HepG2 (cell line): ENCODE results near the gene EIF6. TPM values are rescaled to one million over a fixed set of nuclear protein-coding genes. Genes with fewer than 3 reads are reported as not detected.

Experiments
- ATF1 ChIP-seq: IDR thresholded peaks from 2 replicates; pipeline ENCODE4 v1.6.1; 2016; ENCODE audit warnings: mild to moderate bottlenecking, control low read depth
- GPN1 ChIP-seq: sonication (generic); formaldehyde crosslinking; IDR thresholded peaks from 2 replicates; pipeline ENCODE4 v1.5.1; 2020; ENCODE audit warnings: missing genetic modification reagents, borderline replicate concordance
- HNF1A ChIP-seq, 2 experiments: sonication (generic) in 1 of 2; formaldehyde crosslinking in 1 of 2; IDR thresholded peaks; 2 replicates each; pipeline versions ENCODE4 v1.4.0 to v1.6.1; 2016 to 2020; ENCODE audit warnings: borderline replicate concordance in 1 of 2, low read depth in 1 of 2, mild to moderate bottlenecking in 1 of 2, missing genetic modification reagents in 1 of 2
- IKZF5 ChIP-seq: IDR thresholded peaks from 2 replicates; pipeline ENCODE4 v1.6.1; 2018; ENCODE audit warnings: missing genetic modification reagents, mild to moderate bottlenecking, missing compliant biosample characterization
- ISX ChIP-seq: sonication (generic); formaldehyde crosslinking; conservative IDR thresholded peaks from 2 replicates; pipeline ENCODE4 v1.5.0; 2020; ENCODE audit warnings: missing genetic modification reagents
- MAF1 ChIP-seq: sonication (generic); formaldehyde crosslinking; IDR thresholded peaks from 2 replicates; pipeline ENCODE4 v1.5.0; 2020; ENCODE audit warnings: missing genetic modification reagents, borderline replicate concordance
- MTF1 ChIP-seq: sonication (generic); formaldehyde crosslinking; IDR thresholded peaks from 2 replicates; pipeline ENCODE4 v1.5.0; 2020; ENCODE audit warnings: missing genetic modification reagents
- NAIF1 ChIP-seq: sonication (generic); formaldehyde crosslinking; IDR thresholded peaks from 2 replicates; pipeline ENCODE4 v1.5.0; 2020; ENCODE audit warnings: mild to moderate bottlenecking, missing genetic modification reagents, borderline replicate concordance
- NR2F2 ChIP-seq: IDR thresholded peaks from 2 replicates; pipeline ENCODE4 v1.6.1; 2012; ENCODE audit warnings: low read depth, inconsistent platforms, borderline replicate concordance
- PAXIP1 ChIP-seq: sonication (generic); formaldehyde crosslinking; conservative IDR thresholded peaks from 2 replicates; pipeline ENCODE4 v1.4.0; 2020; ENCODE audit warnings: mild to moderate bottlenecking, missing genetic modification reagents, moderate library complexity
- POGZ ChIP-seq: sonication (generic); formaldehyde crosslinking; IDR thresholded peaks from 2 replicates; pipeline ENCODE4 v1.4.0; 2020; ENCODE audit warnings: mild to moderate bottlenecking, missing genetic modification reagents
- RARA ChIP-seq: IDR thresholded peaks from 2 replicates; pipeline ENCODE4 v1.6.1; 2016; ENCODE audit warnings: missing genetic modification reagents, missing compliant biosample characterization
- SIN3A ChIP-seq: IDR thresholded peaks from 2 replicates; pipeline ENCODE4 v1.6.1; 2011; ENCODE audit warnings: low read depth, mild to moderate bottlenecking, control low read depth, low read length, borderline replicate concordance
- SNAPC4 ChIP-seq: sonication (generic); formaldehyde crosslinking; IDR thresholded peaks from 2 replicates; pipeline ENCODE4 v1.4.0; 2020; ENCODE audit warnings: mild to moderate bottlenecking, missing genetic modification reagents
- ZNF138 ChIP-seq: sonication (generic); formaldehyde crosslinking; IDR thresholded peaks from 2 replicates; pipeline ENCODE4 v1.5.0; 2020; ENCODE audit warnings: mild to moderate bottlenecking, low read depth, missing genetic modification reagents
- polyA plus RNA-seq, 8 experiments: library from polyadenylated mRNA; depleted of rRNA in 3 of 8; stranded (reverse) in 7 of 8; unstranded in 1 of 8; fragments of >200 nt; fragmentation: Illumina TruSeq in 4 of 8; extraction: Trizol in 4 of 8; gene quantifications; 2 replicates each; pipeline versions ENCODE4 v1.2.1 to v1.2.3, GENCODE V29; 2011 to 2016; ENCODE audit warnings: low read depth in 4 of 8, missing spikeins in 1 of 8, mixed read lengths in 1 of 8; ENCODE audit not compliant: insufficient read depth in 1 of 8
- total RNA-seq, 5 experiments: library from RNA; depleted of rRNA; stranded (reverse); fragments of >200 nt; fragmentation: Illumina TruSeq; extraction: Trizol; gene quantifications; 2 replicates each; pipeline ENCODE4 v1.2.3, GENCODE V29; 2016; ENCODE audit warnings: low read depth in 1 of 5

Gene EIF6
- total and polyA plus RNA-seq, 2 of the 13 experiments (the other 11 are each of a cell fraction or from before 2014, with no cell fraction given), result 462 to 466 TPM

GRCh38 chr20:35306931-35307517 lies 22.5 kb upstream of the EIF6 start (continued):
- TF ChIP-seq HNF1A (IDR thresholded peaks at IDR 0.05; ENCODE audit: low read depth) (no peak), HNF1A (CRISPR knock-in tag; IDR thresholded peaks at IDR 0.05; ENCODE audit: borderline replicate concordance) (no peak), GPN1 (CRISPR knock-in tag) (no peak), SNAPC4 (CRISPR knock-in tag) (no peak), ATF1 (CRISPR knock-in tag) (no peak), NAIF1 (CRISPR knock-in tag) (no peak), ISX (CRISPR knock-in tag) (no peak), SIN3A (no peak), PAXIP1 (CRISPR knock-in tag) (no peak), RARA (no peak), IKZF5 (CRISPR knock-in tag) (peak; percentile 66; the same call in 1 of the 2 replicates), POGZ (no peak), ZNF138 (CRISPR knock-in tag) (no peak), MAF1 (CRISPR knock-in tag) (no peak), MTF1 (no peak), NR2F2 (no peak)
